Gastrocnemius medialis (tissue), 4 donors: ENCODE results near the gene SV2C. TPM values are rescaled to one million over a fixed set of nuclear protein-coding genes. Genes with fewer than 3 reads are reported as not detected.

ENCODE experiments used
- ATAC-seq, 2 donors: fragments of 150-250 bp; one replicate each; pipeline ENCODE4 v1.9.1; 2016
- DNase-seq, 2 donors: peaks; one replicate each; pipeline ENCODE4 v3.0.0-alpha.2; 2019
- H3K27ac ChIP-seq, 4 donors: fragments of 200-600 bp; sonication (generic); 1 replicate in 1 of 4; 2 replicates in 3 of 4; pipeline ENCODE4 v1.5.1; 2016 to 2018; ENCODE audit warnings: mild to moderate bottlenecking in 2 of 4, moderate library complexity in 1 of 4
- H3K27me3 ChIP-seq, 3 donors: fragments of 200-600 bp; sonication (generic) in 2 of 3; 1 replicate in 1 of 3; 2 replicates in 2 of 3; pipeline versions ENCODE4 v1.5.1 to v1.6.0; 2016 to 2019; ENCODE audit warnings: mild to moderate bottlenecking in 1 of 3, moderate library complexity in 1 of 3
- H3K36me3 ChIP-seq, 2 donors: fragments of 200-600 bp; sonication (generic) in 1 of 2; one replicate each; pipeline ENCODE4 v1.5.1; 2017 to 2018
- H3K4me1 ChIP-seq, 2 donors: fragments of 200-600 bp; sonication (generic) in 1 of 2; one replicate each; pipeline ENCODE4 v1.5.1; 2016 to 2017; ENCODE audit warnings: mild to moderate bottlenecking in 2 of 2
- H3K4me3 ChIP-seq, 4 donors: fragments of 200-600 bp; sonication (generic) in 3 of 4; 1 replicate in 1 of 4; 2 replicates in 3 of 4; pipeline ENCODE4 v1.5.1; 2016 to 2019; ENCODE audit warnings: mild to moderate bottlenecking in 2 of 4
- H3K9me3 ChIP-seq, 3 donors: fragments of 200-600 bp; sonication (generic) in 2 of 3; 1 replicate in 1 of 3; 2 replicates in 2 of 3; pipeline ENCODE4 v1.5.1; 2016 to 2019
- POLR2A ChIP-seq, 2 donors: fragments of 450-650 bp; IDR thresholded peaks; one replicate each; pipeline ENCODE4 v1.6.1; 2017; ENCODE audit warnings: antibody characterized with exemption in 2 of 2, mild to moderate bottlenecking in 2 of 2, moderate library complexity in 2 of 2
- in situ Hi-C, 4 donors: fragments of 200-750 bp; cut with MboI; loops; one replicate each; pipeline versions ENCODE4 v1.15.0 to v1.8.0; 2017; ENCODE audit warnings: low sequenced_read_pairs in 4 of 4
- intact Hi-C: fragments of 100-400 bp; cut with DNase I; formaldehyde crosslinking; loops from one replicate; pipeline ENCODE4 v1.15.1; 2023; ENCODE audit warnings: low total_unique reads
- total RNA-seq, 4 donors: library from RNA; depleted of rRNA; stranded (reverse); fragments of >200 nt; gene quantifications; one replicate each; pipeline versions ENCODE4 v1.1.0 to v1.2.3, GENCODE V29; 2016
- TF ChIP-seq, protein P1 (sequence below), 5 experiments: fragments of 450-650 bp in 3 of 5; fragments of 200-600 bp in 2 of 5; sonication (generic) in 2 of 5; IDR thresholded peaks in 4 of 5; conservative IDR thresholded peaks in 1 of 5; 1 replicate in 4 of 5; 2 replicates in 1 of 5; pipeline ENCODE4 v1.5.1; 2016 to 2019; ENCODE audit warnings: antibody characterized with exemption in 5 of 5, mild to moderate bottlenecking in 3 of 5, moderate library complexity in 3 of 5

SV2C gene
- total RNA-seq, 4 donors from 2014 or later, result not detected

- Histone ChIP-seq H3K4me3 (no peak overlapping the region), H3K4me1 (no peaks in the 10 kb centered on the region), H3K27me3 (no peaks in the 10 kb centered on the region), H3K36me3 (no peaks in the 10 kb centered on the region), H3K27ac (no peak overlapping the region), H3K9me3 (no peaks in the 10 kb centered on the region)
- intact Hi-C loops (no loop called here), in situ Hi-C loops (no loop called here)
- DNase-seq, result no peak
- TF ChIP-seq, protein P1, sequence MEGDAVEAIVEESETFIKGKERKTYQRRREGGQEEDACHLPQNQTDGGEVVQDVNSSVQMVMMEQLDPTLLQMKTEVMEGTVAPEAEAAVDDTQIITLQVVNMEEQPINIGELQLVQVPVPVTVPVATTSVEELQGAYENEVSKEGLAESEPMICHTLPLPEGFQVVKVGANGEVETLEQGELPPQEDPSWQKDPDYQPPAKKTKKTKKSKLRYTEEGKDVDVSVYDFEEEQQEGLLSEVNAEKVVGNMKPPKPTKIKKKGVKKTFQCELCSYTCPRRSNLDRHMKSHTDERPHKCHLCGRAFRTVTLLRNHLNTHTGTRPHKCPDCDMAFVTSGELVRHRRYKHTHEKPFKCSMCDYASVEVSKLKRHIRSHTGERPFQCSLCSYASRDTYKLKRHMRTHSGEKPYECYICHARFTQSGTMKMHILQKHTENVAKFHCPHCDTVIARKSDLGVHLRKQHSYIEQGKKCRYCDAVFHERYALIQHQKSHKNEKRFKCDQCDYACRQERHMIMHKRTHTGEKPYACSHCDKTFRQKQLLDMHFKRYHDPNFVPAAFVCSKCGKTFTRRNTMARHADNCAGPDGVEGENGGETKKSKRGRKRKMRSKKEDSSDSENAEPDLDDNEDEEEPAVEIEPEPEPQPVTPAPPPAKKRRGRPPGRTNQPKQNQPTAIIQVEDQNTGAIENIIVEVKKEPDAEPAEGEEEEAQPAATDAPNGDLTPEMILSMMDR (IDR thresholded peaks at IDR 0.05 in 4 of 5, conservative IDR thresholded peaks at IDR 0.05 in 1 of 5), result no peak
- TF ChIP-seq POLR2A (IDR thresholded peaks at IDR 0.05), result no peak
- no peak for ATAC-seq
These were observed 138.1 kb downstream of the SV2C start for GRCh38 chr5:76221311-76221710.

GRCh38 chr5:76222318-76222717 lies 139.1 kb downstream of the SV2C start:
- H3K27me3 ChIP-seq, result no peaks in the 10 kb centered on the region
- in situ Hi-C loops (no loop called here), intact Hi-C loops (no loop called here)
- H3K9me3 ChIP-seq, result no peaks in the 10 kb centered on the region
- no peak for DNase-seq
- H3K4me3 ChIP-seq, result no peak overlapping the region
- H3K27ac ChIP-seq, result no peak overlapping the region
- no peak for ATAC-seq
- H3K4me1 ChIP-seq, result no peaks in the 10 kb centered on the region
- no peaks in the 10 kb centered on the region for H3K36me3 ChIP-seq
- TF ChIP-seq, protein P1 (IDR thresholded peaks at IDR 0.05 in 4 of 5, conservative IDR thresholded peaks at IDR 0.05 in 1 of 5), result no peak
- TF ChIP-seq POLR2A (IDR thresholded peaks at IDR 0.05), result no peak

GRCh38 chr5:76223696-76224095 lies 140.5 kb downstream of the SV2C start:
- Histone ChIP-seq H3K27ac (no peak overlapping the region), H3K4me3 (no peak overlapping the region), H3K9me3 (no peaks in the 10 kb centered on the region), H3K4me1 (no peaks in the 10 kb centered on the region), H3K27me3 (no peaks in the 10 kb centered on the region), H3K36me3 (no peaks in the 10 kb centered on the region)
- DNase-seq, result no peak
- in situ Hi-C loops, result no loop called here
- intact Hi-C loops, result no loop called here
- TF ChIP-seq, protein P1 (IDR thresholded peaks at IDR 0.05 in 4 of 5, conservative IDR thresholded peaks at IDR 0.05 in 1 of 5), result no peak
- no peak for TF ChIP-seq POLR2A (IDR thresholded peaks at IDR 0.05)
- no peak for ATAC-seq

DNA sequence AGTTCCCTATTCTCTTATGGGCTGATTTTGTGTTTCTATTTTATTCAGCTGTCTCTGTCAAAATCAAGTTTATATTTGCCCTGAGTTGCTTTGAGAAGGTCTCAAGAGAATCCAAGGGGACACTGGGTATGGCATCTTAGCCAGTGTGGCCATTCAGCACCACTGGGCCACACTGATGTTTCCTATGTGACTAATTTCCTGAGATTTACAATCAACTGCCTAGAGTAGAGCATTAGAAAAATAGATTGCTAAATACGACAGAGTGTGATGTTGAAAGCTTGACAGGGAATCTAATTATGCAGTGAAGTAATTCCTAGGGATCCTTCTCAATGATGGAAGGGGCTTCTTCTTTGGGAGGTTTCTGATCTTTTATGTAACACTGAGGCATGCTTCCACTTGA lies 141.7 kb downstream of the SV2C start:
- in situ Hi-C loops (no loop called here), intact Hi-C loops (no loop called here)
- Histone ChIP-seq H3K4me1 (no peaks in the 10 kb centered on the region), H3K27me3 (no peaks in the 10 kb centered on the region), H3K36me3 (no peaks in the 10 kb centered on the region), H3K9me3 (no peaks in the 10 kb centered on the region), H3K4me3 (no peak overlapping the region), H3K27ac (no peak overlapping the region)
- TF ChIP-seq, protein P1 (IDR thresholded peaks at IDR 0.05 in 4 of 5, conservative IDR thresholded peaks at IDR 0.05 in 1 of 5), result no peak
- TF ChIP-seq POLR2A (IDR thresholded peaks at IDR 0.05), result no peak
- ATAC-seq (no peak), DNase-seq (no peak)

- no peak overlapping the region for H3K27ac ChIP-seq
- in situ Hi-C loops (no loop called here), intact Hi-C loops (no loop called here)
- ATAC-seq (no peak), DNase-seq (no peak)
- no peaks in the 10 kb centered on the region for H3K4me1 ChIP-seq
- no peaks in the 10 kb centered on the region for H3K9me3 ChIP-seq
- no peak for TF ChIP-seq POLR2A (IDR thresholded peaks at IDR 0.05)
- TF ChIP-seq, protein P1 (IDR thresholded peaks at IDR 0.05 in 4 of 5, conservative IDR thresholded peaks at IDR 0.05 in 1 of 5), result no peak
- no peaks in the 10 kb centered on the region for H3K27me3 ChIP-seq
- no peaks in the 10 kb centered on the region for H3K36me3 ChIP-seq
- no peak overlapping the region for H3K4me3 ChIP-seq
These were observed 142.2 kb downstream of the SV2C start for GRCh38 chr5:76225336-76225735.
